ENCODE results near the gene MPI.
"Not testable (repeated sequence)": the region's sequence is repeated elsewhere in the genome, so short reads cannot be mapped to it uniquely, and the experiment has no call there.

Gene MPI

DNA sequence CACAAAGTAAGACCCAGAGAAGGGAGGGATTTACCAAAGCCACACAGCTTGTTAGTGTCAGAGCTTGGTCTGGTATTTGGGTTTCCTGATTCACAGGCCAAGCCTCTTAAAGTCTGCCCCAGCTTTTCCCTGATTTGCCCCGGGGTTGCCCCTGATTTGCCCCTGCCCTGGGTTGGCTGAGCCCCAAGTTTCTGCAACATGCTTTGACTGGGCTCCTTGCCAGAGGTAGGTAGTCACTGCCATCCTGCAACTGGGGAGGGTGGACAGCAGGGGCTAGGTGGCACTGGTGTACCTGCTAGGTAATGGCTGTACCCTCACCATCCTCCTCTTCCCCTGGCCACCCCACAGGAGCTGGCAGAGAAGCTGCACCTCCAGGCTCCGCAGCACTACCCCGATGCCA is 2.5 kb downstream of the MPI start:
- DNase-seq: no peak

DNA sequence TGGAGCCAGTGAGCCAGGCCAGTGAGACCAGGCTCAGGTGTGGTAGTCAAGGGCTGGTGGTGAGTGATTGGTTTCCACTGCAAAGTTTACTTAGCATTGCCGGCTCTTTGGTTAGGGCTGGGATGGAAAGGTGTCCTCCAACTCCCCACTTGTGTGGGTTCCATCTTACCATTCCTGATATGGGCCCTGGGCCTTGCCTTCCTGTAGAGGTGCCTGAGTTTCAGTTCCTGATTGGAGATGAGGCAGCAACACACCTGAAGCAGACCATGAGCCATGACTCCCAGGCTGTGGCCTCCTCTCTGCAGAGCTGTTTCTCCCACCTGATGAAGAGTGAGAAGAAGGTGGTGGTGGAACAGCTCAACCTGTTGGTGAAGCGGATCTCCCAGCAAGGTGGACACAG is 3.1 kb downstream of the MPI start:
- DNase-seq: no peak

DNA sequence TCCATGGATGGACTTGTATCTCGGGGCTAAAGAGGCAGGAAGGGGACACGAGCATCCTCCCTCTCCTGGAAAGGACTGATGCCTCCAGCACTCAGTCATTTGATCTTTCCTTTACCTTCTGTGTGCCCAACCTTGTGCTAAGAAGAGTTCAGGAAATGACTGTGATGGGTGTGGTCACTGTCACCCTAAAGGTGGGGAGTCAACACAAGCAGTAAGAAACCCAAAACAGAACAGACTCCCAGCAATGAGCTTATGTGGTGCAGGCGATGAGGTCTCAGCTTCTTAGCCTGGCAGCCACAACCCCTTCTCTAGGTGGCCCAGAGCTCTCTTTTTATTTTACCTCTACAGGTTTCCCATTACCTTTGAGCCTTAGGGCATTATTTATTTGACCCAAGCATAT is 3.8 kb downstream of the MPI start:
- no peak for DNase-seq

DNA sequence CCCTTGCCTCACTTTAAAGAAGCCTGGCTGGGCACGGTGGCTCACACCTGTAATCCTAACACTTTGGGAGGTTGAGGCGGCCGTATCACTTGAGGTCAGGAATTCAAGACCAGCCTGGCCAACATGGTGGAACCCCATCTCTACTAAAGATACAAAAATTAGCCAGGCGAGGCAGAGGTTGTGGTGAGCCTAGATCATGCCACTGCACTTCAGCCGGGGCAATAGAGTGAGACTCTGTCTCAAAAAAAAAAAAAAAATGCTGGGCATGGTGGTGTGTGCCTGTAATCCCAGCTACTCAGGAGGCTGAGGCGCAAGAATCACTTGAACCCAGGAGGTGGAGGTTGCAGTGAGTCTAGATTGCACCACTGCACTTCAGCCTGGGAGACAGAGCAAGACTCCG is 4.5 kb downstream of the MPI start:
- DNase-seq: not testable (repeated sequence)

DNA sequence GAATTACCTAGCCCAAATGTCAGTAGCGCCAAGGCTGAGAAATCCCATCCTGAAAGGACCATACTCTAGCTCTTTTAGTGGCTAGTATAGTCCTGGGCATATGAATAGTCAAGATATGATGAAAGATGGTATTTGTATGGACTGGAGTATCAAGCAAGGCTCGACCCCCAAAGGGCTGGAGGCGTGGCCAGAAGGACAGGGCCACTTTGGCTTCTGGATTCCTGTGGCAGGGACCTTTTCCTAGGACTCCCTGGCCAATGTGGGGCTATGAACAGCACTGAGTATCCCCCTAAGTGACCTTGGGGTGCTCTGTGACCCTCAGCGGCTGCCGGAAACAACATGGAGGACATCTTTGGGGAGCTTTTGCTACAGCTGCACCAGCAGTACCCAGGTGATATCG is 6.0 kb downstream of the MPI start:
- no peak for DNase-seq

DNA sequence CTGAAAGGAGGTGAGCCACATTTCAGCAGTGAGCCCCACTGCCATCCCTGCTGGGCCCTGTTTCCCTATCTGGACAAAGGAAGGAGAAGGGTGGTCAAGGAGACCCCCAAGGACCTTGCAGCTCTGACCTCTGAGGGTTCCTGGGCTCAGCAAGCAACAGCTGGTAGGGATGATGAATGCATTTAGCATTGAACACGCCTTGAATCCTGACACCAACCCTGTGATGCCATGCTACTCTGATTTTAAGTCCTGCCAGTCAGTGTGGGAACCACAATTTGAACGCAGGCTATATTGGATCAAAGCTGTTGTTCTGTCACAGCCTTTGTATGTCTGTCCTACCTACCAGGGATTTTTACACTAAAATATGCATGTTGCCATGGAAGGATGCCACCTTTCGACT is 6.5 kb downstream of the MPI start:
- DNase-seq: no peak

DNA sequence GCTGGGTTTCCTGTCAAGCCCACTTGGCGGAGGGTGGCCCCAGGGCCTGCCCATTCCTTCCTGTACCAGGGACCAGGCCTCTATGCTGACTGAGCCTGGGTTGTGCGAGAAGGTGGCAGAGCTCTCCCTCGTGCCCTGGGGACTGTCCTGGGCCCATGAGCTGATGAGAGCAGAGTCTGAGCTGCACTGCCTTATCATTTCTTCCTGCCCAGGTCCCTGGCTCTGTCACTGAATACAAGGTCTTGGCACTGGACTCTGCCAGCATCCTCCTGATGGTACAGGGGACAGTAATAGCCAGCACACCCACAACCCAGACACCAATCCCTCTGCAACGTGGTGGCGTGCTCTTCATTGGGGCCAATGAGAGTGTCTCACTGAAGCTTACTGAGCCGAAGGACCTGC is 7.5 kb downstream of the MPI start:
- DNase-seq: no peak

DNA sequence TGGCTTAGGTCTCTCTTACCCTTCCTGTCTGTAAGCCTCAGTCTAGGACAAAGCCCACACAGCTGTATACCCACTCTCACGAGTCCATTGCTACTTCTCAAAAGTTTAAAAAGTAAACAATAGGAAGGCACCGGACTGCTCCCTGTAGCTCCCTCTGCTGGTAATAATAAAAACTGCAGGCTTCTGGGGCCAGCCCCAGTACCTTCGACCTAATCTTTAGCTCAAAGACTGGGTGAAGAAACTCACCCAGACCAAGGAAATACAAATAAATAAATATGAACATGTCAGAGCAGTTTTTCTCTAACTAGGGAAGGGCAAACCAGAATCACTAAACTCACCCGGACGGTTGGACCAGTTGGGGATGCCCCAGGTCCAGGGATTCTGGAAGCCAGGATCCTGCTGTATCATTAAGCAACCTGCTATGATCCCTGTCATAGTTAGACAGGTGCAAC is 11.8 kb downstream of the MPI start:
- peak; percentile 50 for DNase-seq

DNA sequence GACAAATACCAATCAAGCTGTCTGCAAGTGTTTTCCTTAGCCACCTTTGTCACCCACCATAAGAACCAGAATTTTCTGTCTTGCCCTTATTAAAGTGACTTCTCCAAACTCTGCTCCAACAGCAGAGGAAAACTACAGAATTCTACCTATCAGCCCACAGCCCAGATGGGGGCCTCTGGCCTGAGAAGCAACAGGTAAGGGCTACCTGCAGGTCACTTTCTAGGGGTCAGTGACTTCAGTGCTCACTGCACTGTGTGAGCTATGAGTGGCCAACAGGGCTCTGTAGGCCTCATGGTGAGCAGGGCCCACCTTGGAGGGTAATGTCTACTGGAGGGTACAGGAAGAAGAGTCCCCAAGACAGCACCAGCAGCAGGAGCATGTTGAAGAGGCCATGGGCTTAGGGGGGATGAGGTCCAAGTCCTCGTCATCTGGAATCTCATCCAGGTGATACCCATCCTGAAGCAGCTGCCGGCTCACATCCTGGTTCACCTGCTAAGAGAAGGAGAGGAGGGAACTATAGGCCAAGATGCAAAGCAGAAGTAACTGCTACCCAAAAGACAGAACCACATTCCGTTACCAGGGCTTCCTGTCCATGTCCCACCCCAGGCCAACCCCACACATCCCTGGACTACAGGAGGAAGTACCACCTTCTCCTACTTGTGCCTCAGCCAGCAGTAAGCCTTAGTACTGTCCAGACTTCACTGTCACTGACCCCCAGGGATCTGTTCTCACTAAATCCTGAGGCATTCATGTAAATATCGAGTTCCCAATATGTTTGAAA is 12.6 kb downstream of the MPI start:
- no peak for DNase-seq

DNA sequence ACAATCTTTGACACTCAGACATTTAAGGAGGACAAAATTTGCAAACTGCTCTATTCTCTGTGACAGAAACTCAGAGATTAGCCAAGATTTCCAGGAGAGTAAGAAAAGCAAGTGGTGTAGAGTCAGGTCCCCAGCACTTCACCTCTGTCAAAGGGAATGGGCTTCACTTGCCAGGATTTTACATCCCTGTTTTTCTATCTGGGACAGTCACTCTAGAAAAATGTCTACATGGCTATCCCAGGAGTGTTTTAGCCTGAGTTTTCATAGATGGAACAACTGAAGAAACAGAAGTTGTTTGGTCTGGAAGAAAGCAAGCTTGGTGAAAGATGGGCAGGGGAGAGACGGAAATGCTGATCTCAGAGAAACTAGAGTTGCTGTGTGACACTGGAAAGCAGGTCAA is 13.8 kb downstream of the MPI start:
- DNase-seq: no peak

DNA sequence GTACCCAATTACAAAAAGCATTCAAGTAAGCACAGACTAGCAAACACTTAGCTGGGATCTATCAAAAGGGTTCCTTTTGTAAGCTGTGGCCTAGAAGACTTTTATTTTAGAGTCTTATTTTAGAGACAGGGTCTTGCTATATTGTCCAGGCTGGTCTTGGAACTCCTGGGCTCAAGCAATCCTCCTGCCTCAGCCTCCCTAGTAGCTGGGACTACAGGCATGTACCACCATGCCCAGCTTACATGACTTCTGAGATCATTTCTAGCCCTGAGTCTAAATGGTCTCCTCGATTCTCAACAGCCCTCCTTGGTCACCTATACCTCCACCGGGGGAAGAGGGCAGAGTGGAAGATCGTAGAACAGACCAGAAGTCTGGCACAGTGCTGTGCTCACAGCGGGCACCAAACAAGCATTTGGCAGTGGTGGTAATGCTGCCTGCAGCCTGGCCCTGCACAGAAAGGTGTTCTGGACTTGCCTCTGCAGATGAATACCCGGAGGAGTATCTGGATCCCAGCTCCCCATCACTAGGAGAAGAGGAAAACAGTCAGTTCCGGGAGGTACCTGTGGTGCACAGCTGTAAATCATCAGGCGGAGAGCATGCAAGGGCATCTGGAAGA is 14.5 kb downstream of the MPI start:
- DNase-seq: no peak

DNA sequence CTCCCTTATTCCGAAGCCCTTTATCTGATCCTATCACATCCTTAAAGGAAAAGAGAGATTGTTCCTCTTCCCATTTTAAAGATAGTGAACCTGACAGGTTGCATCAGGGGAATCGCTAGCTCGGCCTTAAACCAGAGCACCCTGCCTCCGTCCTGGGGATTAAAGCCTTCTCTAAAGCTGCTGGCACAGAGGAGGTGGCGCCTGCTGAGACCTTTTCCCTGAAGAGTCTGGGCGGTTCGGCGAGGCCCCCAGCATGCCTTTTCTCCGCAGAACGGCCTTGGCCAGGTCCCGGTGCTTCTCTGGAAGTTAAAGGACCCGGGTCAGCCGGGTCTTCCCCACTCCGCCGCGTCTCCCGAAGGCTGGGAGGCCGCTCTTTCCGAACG is 16.2 kb downstream of the MPI start:
- no peak for DNase-seq

DNA sequence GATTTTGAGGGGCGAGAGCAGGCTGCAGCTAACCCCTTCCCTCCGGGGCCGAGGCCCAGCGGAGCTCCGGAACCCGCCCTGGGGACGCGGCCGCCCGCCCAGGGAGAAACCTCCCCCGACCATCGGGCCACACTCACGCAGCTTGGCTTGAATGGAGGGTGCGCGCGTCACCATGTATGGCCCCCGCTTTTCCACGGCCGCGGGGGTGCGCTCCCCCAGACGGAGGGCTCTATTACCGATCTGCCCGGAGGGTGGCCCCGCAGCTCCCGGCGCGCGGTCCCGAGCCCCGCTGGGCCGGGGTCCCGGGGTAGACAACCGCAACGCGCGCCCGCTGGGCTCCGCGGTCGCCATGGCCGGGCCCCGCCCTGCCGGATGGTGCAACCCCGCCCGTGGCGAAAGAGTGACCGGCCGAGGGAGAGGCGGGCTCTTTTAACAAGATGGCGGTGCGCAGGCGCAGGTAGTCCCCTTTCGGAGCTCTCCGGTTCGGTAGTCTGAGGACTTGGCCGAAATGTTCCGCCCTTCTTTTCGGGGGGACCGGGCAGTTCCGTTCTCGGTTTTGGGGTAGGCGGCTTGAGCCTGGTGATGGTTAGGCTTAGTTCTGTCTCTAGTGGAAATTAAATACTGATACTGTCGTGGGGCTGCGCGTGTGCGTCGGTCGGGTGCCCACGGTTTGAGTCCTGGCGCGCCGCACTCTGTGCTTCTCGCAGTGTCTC is 16.8 kb downstream of the MPI start, which contains the start of gene FAM219B:
Gene FAM219B (minus strand): TSS at position 402 of the 713 bp plus-strand sequence. CDS start 51 bp downstream, at position 351.
- peak; percentile 77 for DNase-seq

DNA sequence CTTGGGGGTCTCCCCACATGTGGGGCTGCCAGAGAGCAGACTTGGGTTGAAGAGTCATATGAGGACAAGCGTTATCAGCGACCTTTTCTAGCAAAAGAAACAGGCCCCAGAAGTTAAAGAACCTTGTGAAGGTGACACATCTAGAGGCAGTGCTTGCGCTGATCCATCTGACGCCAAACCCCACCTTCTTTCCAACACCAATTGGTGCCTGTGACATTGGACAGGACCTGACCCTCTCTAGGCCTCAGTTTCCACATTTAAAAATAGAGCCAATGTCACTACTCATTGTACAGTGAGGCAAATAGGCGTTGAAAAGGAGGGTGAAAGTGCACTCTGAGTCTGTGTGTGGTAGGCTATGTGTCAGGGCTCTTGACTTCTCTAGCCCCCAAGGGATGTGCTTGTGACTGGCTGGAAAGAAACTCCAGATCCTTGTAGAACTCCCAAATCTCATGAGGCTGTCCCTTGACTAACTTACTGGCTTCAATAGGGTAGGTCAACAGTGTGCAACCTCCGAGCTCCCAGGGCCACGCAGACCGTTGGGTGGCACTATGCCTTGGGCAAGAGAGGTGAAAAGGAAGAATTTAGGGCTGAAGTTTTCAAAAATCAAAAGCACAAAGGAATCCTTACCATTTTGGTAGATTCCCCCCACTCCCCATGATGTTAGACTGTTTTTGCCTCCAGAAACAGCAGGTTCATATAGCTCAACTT is 17.5 kb downstream of the MPI start:
- DNase-seq: no peak

DNA sequence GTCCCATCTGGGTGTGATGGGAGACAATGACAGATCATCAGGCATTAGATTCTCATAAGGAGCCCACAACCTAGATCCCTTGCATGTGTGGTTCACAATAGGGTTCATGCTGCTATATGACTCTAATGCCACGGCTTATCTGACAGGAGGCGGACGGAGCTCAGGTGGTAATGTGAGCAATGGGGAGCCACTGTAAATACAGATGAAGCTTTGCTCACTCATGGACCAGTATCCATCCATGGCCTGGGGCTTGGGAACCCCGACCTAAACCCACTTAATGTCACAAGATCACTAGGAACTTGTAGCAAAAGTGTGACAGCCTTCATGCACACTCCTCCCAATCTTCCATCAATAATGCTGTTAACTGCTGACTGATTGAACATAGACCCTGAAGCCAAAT is 18.8 kb downstream of the MPI start:
- DNase-seq: no peak

DNA sequence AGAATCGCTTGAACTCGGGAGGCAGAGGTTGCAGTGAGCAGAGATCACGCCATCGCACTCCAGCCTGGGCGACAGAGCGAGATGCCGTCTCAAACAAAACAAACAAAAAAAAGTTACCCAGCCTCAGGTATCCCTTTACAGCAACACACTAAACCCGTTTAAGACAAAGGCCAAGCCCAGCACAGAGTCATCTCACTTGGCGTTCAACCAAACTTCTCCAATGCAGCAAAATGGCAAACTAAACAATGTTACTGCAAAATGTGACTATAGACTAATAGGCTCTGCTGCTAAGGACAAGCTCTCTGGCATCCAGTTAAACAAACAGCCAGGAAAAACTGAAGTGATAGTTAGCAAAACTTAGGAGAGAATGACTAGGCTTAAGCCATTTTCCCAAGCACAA is 23.2 kb downstream of the MPI start:
- no peak for DNase-seq

DNA sequence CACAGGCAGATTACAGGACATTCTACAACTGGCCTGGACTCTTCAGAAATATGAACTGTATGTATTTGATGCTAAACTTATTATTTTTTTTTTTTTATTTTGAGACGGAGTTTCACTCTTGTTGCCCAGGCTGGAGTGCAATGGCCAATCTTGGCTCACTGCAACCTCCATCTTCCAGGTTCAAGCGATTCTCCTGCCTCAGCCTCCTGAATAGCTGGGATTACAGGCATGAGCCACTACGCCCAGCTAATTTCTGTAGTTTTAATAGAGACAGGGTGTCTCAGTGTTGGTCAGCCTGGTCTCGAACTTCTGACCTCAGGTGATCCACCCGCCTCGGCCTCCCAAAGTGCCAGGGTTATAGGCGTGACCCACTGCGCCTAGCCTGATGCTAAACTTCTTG is 24.0 kb downstream of the MPI start:
- not testable (repeated sequence) for DNase-seq

DNA sequence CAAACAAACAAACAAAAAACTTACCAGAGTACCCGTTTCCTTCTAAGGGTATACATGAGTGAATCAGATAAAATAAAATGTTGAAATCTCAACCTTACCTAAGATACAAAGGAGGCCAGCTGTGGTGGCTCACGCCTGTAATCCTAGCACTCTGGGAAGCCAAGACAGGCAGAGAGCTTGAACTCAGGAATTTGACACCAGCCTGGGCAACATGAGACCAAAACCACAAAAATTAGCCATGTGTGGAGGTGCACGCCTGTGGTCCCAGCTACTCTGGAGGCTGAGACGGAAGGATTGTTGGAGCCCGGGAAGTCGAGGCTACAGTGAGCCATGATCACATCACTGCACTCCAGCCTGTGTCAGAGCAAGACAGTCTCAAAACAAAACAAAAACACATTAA is 27.8 kb downstream of the MPI start:
- DNase-seq: no peak

DNA sequence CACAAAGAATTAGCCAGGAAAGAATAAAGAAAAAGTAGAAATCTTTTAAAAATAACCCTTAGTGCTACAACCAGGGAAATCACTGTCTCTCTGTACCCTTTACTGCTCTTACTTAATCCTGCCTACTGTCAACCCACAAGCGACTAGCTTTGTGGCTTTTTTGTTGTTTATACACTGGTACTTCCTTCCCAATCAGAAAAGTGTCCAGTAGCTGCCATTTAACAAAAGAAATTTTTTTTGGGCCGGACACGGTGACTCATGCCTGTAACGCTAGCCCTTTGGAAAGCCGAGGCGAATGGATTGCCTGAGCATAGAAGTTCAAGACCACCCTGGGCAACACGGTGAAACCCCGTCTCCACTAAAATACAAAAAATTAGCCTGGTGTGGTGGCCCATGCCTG is 30.6 kb downstream of the MPI start:
- DNase-seq: no peak

DNA sequence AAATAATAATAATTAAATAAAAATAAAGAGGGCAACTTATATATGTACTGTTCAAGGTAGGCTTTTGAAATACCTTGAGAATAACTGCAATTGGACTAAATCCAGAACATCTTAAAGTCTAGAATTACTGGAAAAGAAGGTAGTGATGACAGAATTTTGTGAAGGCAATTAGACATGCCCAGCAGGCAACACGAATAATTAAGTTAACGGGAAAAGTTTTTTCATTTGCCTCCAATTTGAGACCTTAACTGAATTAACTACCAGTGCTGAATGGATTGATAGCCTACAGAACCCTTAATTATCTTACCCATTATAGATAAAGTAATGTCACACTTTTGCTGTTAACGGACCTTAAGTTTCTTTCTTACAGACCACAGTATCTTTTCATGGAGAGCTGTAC is 34.7 kb downstream of the MPI start:
- no peak for DNase-seq

DNA sequence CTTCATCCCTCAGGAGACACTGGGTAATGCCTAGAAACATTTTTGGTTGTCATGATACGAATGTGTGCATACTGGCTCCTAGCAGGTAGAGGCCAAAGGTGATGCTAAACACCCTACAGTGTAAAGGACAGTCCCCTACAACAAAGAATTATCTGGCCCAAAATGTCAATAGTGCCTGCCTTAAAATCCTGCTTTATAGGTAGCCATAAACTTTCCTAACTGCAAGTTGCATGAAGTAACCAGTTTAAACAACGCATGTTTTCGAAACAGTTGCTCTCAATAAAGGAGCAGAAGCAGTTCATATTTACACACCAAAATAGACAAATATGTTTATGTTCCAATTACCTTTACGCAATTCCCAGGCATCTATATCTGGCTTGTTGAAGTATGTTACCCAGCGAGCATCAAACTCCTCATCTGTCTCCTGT is 38.9 kb downstream of the MPI start:
- no peak for DNase-seq

DNA sequence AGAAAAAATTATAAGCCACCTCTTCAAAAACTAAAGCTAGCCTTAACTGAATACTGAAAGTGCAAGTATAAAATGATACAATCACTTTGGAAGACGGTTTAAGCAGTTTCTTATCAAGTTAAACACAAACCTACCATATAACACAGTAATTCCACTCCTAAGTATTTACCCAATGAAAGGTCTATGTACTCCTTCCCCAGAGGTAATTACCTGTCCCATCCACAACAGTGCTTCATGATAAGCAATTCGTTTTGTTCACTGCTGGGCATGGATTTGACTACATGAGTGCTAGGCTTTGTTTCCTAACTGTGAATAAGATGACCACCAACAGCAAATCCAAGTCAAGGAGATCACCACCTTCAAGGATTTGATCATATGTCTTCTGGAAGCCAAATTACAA is 43.7 kb downstream of the MPI start:
- no peak for DNase-seq

DNA sequence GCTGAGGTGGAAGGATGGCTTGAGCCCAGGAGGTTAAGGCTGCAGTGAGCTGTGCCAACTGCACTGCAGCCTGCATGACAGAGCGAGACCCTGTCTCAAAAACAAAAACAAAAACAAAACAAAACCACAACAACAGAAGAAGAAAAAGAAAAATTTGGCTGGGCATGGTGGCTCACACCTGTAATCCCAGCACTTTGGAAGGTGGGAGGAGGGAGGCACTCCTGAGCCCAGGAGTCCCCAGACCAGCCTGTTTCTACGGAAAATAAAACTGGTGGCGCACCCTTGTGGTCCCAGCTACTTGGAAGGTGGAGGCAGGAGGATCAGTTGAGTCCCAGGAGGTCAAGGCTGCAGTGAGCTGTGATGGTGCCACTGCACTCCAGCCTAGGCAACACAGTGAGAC is 45.4 kb downstream of the MPI start:
- DNase-seq: not testable (repeated sequence)

DNA sequence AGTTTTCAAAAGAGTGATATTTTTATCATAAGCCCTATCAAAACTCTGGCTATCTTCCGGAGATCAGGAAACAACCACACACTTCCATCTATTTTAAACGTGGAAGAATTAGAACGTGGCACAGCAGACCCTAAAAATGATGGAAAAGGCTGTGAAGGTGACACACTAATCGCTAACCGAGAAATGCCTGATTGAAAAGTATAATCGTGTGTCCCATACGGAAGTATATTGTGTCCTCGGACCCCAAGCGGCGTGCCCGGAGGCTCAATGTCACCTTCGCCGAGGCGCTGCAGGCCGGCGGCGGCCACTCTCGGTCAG is 47.4 kb downstream of the MPI start:
- DNase-seq: no peak

Data from stimulated activated CD4-positive, alpha-beta T cell treated with anti-CD3 and anti-CD28 coated beads, Interleukin-4, amount 100 ng/mL, for 1 hour (primary cell).